Dendritic cell treated with granulocyte-macrophage colony-stimulating factor and Interleukin-4, amounts not matched to agents 40 ng/mL and 50 ng/mL, for 4 days (primary cell): Measurements from ENCODE around the gene NR2C2.
"Not testable (repeated sequence)": the region's sequence is repeated elsewhere in the genome, so short reads cannot be mapped to it uniquely, and the experiment has no call there.

Experiments used
- H3K27ac Mint-ChIP-seq: one replicate; pipeline ENCODE4 v1.8.0; 2022; ENCODE audit warnings: mild to moderate bottlenecking, mixed read lengths
- H3K27me3 Mint-ChIP-seq: one replicate; pipeline ENCODE4 v1.8.0; 2022; ENCODE audit warnings: mild to moderate bottlenecking, mixed read lengths
- H3K36me3 Mint-ChIP-seq: one replicate; pipeline ENCODE4 v1.8.0; 2022; ENCODE audit warnings: low read depth, mixed read lengths
- H3K4me1 Mint-ChIP-seq: one replicate; pipeline ENCODE4 v1.8.0; 2022; ENCODE audit warnings: low read depth, mixed read lengths
- H3K4me3 Mint-ChIP-seq: one replicate; pipeline ENCODE4 v1.8.0; 2022; ENCODE audit warnings: mild to moderate bottlenecking, moderate library complexity, mixed read lengths
- H3K9me3 Mint-ChIP-seq: one replicate; pipeline ENCODE4 v1.8.0; 2022; ENCODE audit warnings: mixed read lengths
- intact Hi-C: fragments of 100-400 bp; cut with micrococcal nuclease; formaldehyde crosslinking; loops from one replicate; pipeline ENCODE4 v1.15.0; 2022

NR2C2 gene

GRCh38 chr3:14999182-14999581 lies 51.8 kb downstream of the NR2C2 start:
- H3K4me1 Mint-ChIP-seq, H3K27ac Mint-ChIP-seq, H3K9me3 Mint-ChIP-seq, H3K4me3 Mint-ChIP-seq, intact Hi-C loops, H3K27me3 Mint-ChIP-seq: not testable (repeated sequence)
- H3K36me3 Mint-ChIP-seq: peaks cover 29% of the 10 kb centered on the region

DNA sequence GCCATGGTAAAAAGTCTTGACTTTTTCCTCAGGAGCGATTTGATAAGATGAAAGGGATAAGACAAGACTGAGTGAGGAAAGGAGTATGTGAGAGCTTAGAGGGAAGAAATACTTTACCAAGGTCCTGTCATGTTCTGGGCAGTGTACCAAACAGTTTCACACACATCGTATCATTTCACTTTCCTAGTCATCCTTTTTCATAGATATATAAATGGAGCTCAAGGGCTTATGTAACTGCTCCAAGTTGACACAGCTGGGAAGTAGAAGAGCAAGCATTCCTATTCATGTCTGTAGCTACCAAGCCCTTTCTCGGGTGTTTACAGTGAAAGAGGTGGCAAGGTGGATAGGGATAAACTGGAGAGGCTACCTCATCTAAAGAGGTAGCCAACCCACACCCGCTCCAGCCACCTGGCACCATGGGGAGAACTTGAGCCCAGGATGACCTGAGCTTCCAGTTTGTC lies 60.3 kb downstream of the NR2C2 start:
- Mint-ChIP-seq H3K4me1 (no peaks in the 10 kb centered on the region), H3K4me3 (no peak overlapping the region), H3K36me3 (peaks cover 85% of the 10 kb centered on the region), H3K27me3 (no peaks in the 10 kb centered on the region), H3K9me3 (no peaks in the 10 kb centered on the region), H3K27ac (no peak overlapping the region)
- intact Hi-C loops: no loop called here

DNA sequence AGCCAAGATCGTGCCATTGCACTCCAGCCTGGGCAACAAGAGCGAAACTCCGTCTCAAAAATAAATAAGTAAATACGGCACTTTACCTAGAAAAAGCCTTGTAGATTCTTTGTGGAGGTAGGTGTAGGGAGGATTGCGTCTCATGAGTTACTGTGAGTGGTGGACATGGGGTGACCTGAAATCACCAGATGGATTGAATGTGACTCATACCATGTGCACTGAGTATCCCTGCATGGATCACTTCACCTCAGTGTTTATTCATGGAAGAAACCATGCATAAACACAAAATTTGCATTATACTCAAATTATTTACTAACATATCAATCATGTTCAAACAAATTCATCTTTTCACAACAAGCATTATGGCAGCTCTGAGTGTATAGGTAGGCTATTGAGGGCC lies 61.8 kb downstream of the NR2C2 start:
- Mint-ChIP-seq H3K27me3 (no peaks in the 10 kb centered on the region), H3K9me3 (no peaks in the 10 kb centered on the region), H3K4me3 (no peak overlapping the region), H3K4me1 (no peaks in the 10 kb centered on the region), H3K36me3 (peaks cover 91% of the 10 kb centered on the region), H3K27ac (no peak overlapping the region)
- intact Hi-C loops: no loop called here

GRCh38 chr3:15010664-15011063 lies 63.3 kb downstream of the NR2C2 start:
- no peak overlapping the region for H3K27ac Mint-ChIP-seq

GRCh38 chr3:15011174-15011573 lies 63.8 kb downstream of the NR2C2 start:
- Mint-ChIP-seq H3K27me3 (no peaks in the 10 kb centered on the region), H3K9me3 (no peaks in the 10 kb centered on the region), H3K36me3 (peaks cover 95% of the 10 kb centered on the region), H3K4me1 (no peaks in the 10 kb centered on the region), H3K27ac (no peak overlapping the region), H3K4me3 (no peak overlapping the region)
- intact Hi-C loops: loop anchor here (5.0 kb wide), 1 partner anchor 84 kb away; no protein-coding TSS in a partner anchor

More at GRCh38 chr3:15010664-15011063, 63.3 kb downstream of the NR2C2 start:
- no peaks in the 10 kb centered on the region for H3K27me3 Mint-ChIP-seq
- no peaks in the 10 kb centered on the region for H3K4me1 Mint-ChIP-seq
- H3K36me3 Mint-ChIP-seq: peaks cover 93% of the 10 kb centered on the region
- no peaks in the 10 kb centered on the region for H3K9me3 Mint-ChIP-seq
- intact Hi-C loops: loop anchor here (5.0 kb wide), 1 partner anchor 83 kb away; no protein-coding TSS in a partner anchor
- no peak overlapping the region for H3K4me3 Mint-ChIP-seq

DNA sequence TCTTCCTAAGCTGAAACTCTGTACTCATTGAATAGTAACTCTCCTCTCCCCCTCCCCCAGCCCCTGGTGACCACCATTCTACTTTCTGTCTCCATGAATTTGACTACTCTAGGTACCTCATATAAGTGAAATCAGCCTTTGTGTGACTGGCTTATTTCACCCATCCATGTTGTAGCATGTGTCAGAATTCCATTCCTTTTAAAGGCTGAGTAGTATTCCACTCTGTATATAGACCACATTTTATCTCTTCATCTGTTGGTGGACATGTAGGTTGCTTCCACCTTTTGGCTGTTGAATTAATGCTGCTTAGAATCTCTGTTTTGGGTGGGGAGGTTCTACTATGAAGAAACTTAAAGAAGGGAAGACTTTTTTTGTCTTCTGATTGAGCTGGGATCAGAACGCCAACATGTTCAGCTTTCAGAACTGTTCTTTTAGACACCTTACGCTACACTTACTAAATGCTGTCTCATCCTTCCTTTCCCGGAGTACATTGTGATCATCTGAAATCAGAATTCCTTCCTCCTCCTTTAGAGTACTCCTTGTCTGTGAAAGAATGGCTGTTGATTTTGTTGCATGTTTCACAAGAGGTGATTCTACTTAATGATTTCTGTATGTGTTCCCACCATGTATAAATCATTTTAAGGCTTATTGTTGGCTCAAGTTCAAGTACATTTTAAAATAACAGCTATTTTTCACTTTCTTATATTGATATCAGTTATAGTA lies 67.4 kb downstream of the NR2C2 start:
- Mint-ChIP-seq H3K4me3 (no peak overlapping the region), H3K27ac (no peak overlapping the region), H3K27me3 (no peaks in the 10 kb centered on the region), H3K36me3 (peaks cover 97% of the 10 kb centered on the region), H3K4me1 (no peaks in the 10 kb centered on the region), H3K9me3 (no peaks in the 10 kb centered on the region)
- intact Hi-C loops: loop anchor here (5.0 kb wide), 1 partner anchor 87 kb away; no protein-coding TSS in a partner anchor

DNA sequence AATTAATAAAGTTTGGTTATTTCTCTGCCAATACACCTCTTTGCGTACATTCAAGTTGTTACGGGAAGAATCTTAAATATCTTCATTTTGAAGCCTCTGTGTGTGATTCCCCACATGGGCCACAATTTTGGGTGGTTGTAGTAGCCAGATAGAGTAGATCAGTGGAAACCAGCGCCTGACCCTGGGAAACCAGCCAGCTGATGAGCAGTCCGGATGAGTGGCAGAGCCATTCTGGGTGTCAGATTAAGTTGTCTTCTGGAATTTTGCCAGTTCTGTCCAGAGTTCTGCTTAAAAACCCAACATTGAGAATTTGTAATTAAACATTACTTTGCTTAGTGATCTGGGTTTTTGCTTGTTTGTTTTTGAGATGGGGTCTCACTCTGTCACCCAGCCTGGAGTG lies 68.1 kb downstream of the NR2C2 start:
- no peaks in the 10 kb centered on the region for H3K27me3 Mint-ChIP-seq
- peaks cover 97% of the 10 kb centered on the region for H3K36me3 Mint-ChIP-seq
- H3K4me3 Mint-ChIP-seq: no peak overlapping the region
- no peaks in the 10 kb centered on the region for H3K9me3 Mint-ChIP-seq
- H3K4me1 Mint-ChIP-seq: no peaks in the 10 kb centered on the region
- intact Hi-C loops: no loop called here
- no peak overlapping the region for H3K27ac Mint-ChIP-seq

GRCh38 chr3:15017191-15017590 lies 69.8 kb downstream of the NR2C2 start:
- intact Hi-C loops: no loop called here
- Mint-ChIP-seq H3K4me1 (no peaks in the 10 kb centered on the region), H3K27me3 (no peaks in the 10 kb centered on the region), H3K4me3 (no peak overlapping the region), H3K9me3 (no peaks in the 10 kb centered on the region), H3K27ac (no peak overlapping the region), H3K36me3 (peaks cover 100% of the 10 kb centered on the region)

- H3K9me3 Mint-ChIP-seq: no peaks in the 10 kb centered on the region
- H3K27me3 Mint-ChIP-seq: no peaks in the 10 kb centered on the region
- H3K27ac Mint-ChIP-seq: no peak overlapping the region
- intact Hi-C loops: no loop called here
- no peak overlapping the region for H3K4me3 Mint-ChIP-seq
- H3K4me1 Mint-ChIP-seq: no peaks in the 10 kb centered on the region
- H3K36me3 Mint-ChIP-seq: peaks cover 100% of the 10 kb centered on the region
Measured at GRCh38 chr3:15023249-15023648, 75.9 kb downstream of the NR2C2 start.

- H3K4me3 Mint-ChIP-seq: no peak overlapping the region
- H3K9me3 Mint-ChIP-seq: no peaks in the 10 kb centered on the region
- no peak overlapping the region for H3K27ac Mint-ChIP-seq
- no peaks in the 10 kb centered on the region for H3K27me3 Mint-ChIP-seq
- no peaks in the 10 kb centered on the region for H3K4me1 Mint-ChIP-seq
- intact Hi-C loops: no loop called here
- peaks cover 100% of the 10 kb centered on the region for H3K36me3 Mint-ChIP-seq
Measured at GRCh38 chr3:15023719-15024118, 76.3 kb downstream of the NR2C2 start.

DNA sequence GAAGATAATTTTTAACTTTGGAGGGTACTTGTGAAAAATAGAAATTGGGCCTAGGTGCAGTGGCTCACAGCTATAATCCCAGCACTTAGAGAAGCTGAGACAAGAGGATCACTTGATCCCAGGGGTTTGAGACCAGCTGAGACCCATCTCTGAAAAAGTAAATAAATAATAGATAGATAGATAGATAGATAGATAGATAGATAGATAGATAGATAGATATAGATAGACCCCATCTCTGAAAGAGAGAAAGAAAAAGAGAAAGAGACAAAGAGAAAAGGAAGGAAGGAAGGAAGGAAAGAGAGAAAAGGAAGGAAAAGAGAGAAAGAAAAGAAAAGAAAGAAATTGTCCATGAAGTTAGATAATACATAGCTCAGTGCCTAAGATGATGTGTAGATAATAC lies 82.2 kb downstream of the NR2C2 start:
- Mint-ChIP-seq H3K4me1 (no peaks in the 10 kb centered on the region), H3K27me3 (no peaks in the 10 kb centered on the region), H3K36me3 (peaks cover 99% of the 10 kb centered on the region), H3K9me3 (no peaks in the 10 kb centered on the region), H3K4me3 (no peak overlapping the region), H3K27ac (no peak overlapping the region)
- intact Hi-C loops: no loop called here

- no peak overlapping the region for H3K27ac Mint-ChIP-seq
- H3K4me3 Mint-ChIP-seq: no peak overlapping the region
- no peaks in the 10 kb centered on the region for H3K27me3 Mint-ChIP-seq
- H3K9me3 Mint-ChIP-seq: no peaks in the 10 kb centered on the region
- H3K36me3 Mint-ChIP-seq: peaks cover 98% of the 10 kb centered on the region
- no peaks in the 10 kb centered on the region for H3K4me1 Mint-ChIP-seq
- intact Hi-C loops: no loop called here
Measured at GRCh38 chr3:15032650-15033049, 85.3 kb downstream of the NR2C2 start.

- H3K27ac Mint-ChIP-seq: no peak overlapping the region
- H3K4me1 Mint-ChIP-seq: no peaks in the 10 kb centered on the region
- no peak overlapping the region for H3K4me3 Mint-ChIP-seq
- H3K27me3 Mint-ChIP-seq: no peaks in the 10 kb centered on the region
- intact Hi-C loops: no loop called here
- H3K9me3 Mint-ChIP-seq: no peaks in the 10 kb centered on the region
- peaks cover 98% of the 10 kb centered on the region for H3K36me3 Mint-ChIP-seq
Measured at GRCh38 chr3:15033103-15033502, 85.7 kb downstream of the NR2C2 start.

DNA sequence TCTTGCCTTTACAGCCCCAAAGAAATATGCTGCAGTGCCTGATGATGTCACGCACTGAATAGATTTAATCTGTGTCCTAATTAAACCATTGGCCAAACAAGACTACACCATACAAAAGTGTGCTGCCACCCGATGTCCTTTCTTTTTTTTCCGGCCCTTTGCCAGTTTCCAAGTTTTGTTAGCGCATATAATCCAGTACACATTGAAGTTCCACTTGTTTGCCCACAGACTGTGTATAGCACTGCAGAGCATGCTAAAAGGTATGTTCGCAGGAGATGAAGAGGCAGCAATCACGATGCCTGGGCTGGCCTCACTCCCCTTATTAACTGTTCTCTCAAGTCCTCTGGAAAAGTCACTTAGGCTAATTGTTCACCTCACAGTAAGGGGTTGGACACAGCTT lies 90.9 kb downstream of the NR2C2 start:
- peaks cover 98% of the 10 kb centered on the region for H3K36me3 Mint-ChIP-seq
- H3K27me3 Mint-ChIP-seq: no peaks in the 10 kb centered on the region
- intact Hi-C loops: no loop called here
- no peak overlapping the region for H3K4me3 Mint-ChIP-seq
- H3K9me3 Mint-ChIP-seq: no peaks in the 10 kb centered on the region
- no peak overlapping the region for H3K27ac Mint-ChIP-seq
- H3K4me1 Mint-ChIP-seq: no peaks in the 10 kb centered on the region

GRCh38 chr3:15040844-15041243 lies 93.5 kb downstream of the NR2C2 start:
- no peak overlapping the region for H3K27ac Mint-ChIP-seq
- H3K4me3 Mint-ChIP-seq: no peak overlapping the region
- intact Hi-C loops: no loop called here
- H3K27me3 Mint-ChIP-seq: no peaks in the 10 kb centered on the region
- no peaks in the 10 kb centered on the region for H3K9me3 Mint-ChIP-seq
- H3K36me3 Mint-ChIP-seq: peaks cover 99% of the 10 kb centered on the region
- no peaks in the 10 kb centered on the region for H3K4me1 Mint-ChIP-seq
